ENCODE data around the gene CHCHD5.
"Not testable (repeated sequence)": the region's sequence is repeated elsewhere in the genome, so short reads cannot be mapped to it uniquely, and the experiment has no call there.

Gene CHCHD5, protein sequence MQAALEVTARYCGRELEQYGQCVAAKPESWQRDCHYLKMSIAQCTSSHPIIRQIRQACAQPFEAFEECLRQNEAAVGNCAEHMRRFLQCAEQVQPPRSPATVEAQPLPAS

DNA sequence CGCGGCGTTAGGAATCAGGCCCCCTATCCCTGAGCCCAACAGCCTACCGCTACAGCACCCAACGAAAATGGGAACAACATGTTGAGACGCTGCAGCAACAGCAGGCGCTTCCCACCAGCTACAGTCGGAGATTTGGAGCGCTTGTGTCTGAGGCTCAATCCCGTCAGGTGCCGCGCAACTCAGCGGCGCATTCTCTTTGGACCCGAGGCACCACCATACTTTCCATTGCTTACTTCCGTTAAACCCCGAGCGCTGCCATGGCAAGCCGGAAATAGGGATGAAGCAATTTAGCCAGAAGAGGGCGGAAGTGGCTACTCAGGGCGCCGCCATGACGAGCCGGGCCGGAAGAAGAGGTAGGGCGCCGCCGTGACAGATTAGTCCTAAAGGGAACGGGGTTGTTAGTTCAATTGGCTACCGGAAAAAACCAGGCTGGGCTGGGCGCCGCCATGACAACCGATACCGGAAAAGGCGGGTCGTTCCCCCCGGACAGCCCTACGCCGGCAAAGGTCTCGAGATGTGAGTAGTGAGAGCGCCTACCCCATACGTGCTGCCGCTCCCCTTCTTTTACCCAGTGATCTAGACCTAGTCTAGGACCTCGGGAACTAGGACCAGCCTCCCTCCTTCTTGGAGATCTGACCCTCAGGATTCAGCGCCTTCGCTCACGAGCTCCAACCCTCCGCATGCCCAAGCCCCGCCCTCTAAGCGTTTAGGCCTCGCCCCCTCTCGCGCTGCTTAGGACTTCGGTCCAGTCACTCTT lies at the start of gene CHCHD5:
TSS of gene CHCHD5 (plus strand) at position 476 of the 757 bp plus-strand sequence. CDS start at position 515, 39 bp downstream.
- DNase-seq: peak; percentile 93 to 97

DNA sequence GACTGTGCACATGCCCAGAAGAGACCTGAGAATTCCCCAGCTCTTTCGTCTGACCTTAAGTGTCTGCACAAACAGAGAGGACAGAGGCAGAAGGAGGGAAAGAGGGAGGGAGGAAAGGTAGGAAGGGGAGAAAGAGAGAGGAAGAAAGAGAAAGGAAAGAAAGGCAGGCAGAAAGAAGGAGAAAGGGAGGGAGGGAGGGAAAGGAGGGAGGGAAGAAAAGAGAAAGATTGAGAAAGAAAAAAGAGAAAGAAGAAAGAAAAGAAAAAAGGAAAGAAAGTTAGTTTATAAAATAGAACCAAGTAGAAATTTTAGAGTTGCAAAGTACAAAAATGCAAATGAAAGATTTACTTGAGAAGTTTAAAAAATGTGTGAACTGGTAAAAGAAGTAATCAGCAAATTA lies 49.6 kb upstream of the CHCHD5 start:
- no peak for DNase-seq

DNA sequence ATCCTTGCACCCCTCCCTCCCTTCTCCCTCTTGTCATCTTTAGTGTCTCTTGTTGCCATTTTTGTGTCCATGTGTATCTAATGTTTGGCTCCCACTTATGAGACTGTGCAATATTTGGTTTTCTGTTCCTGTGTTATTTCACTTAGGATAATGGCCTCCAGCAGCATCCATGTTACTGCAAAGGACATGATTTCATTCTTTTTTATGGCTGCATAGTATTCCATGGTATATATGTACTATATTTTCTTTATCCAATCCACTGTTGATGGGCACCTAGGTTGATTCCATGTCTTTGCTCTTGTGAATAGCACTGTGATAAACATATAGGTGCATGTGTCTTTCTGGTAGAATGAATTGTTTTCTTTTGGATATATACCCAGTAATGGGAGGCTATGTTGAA lies 47.7 kb upstream of the CHCHD5 start:
- not testable (repeated sequence) for DNase-seq

DNA sequence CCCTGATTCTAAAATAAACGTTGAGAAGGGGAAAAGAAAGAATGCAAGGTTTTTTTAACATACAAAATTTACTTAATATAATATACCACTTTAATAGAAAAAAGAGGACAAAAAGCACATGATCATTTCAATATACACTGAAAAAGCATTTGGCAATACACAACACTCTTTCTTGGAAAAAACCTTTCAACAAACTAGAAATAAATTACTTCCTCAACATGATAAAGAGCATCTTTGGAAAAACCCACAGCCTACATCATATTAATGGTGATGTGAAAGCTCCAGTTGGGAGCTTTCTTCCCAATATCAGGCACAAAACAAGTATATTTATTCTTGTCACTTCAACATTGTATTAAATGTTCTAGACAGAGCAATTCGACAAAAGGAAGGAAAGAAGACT lies 45.1 kb upstream of the CHCHD5 start:
- DNase-seq: no peak

DNA sequence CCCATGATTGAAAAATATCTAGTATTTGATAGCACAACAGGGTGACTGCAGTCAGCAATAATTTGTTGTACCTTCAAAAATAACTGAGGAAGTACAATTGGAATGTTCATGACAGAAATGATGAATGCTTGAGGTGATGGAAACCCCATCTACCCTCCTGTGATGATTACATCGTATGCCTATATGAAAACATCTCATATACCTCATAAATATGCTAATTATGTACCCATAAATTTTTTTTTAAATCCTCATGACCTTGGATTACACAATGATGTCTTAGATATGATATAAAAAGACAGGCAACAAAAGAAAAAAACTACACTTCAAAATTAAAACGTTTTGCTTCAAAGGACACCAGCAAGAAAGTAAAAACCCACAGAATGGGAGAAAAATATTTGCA lies 43.5 kb upstream of the CHCHD5 start:
- no peak for DNase-seq

DNA sequence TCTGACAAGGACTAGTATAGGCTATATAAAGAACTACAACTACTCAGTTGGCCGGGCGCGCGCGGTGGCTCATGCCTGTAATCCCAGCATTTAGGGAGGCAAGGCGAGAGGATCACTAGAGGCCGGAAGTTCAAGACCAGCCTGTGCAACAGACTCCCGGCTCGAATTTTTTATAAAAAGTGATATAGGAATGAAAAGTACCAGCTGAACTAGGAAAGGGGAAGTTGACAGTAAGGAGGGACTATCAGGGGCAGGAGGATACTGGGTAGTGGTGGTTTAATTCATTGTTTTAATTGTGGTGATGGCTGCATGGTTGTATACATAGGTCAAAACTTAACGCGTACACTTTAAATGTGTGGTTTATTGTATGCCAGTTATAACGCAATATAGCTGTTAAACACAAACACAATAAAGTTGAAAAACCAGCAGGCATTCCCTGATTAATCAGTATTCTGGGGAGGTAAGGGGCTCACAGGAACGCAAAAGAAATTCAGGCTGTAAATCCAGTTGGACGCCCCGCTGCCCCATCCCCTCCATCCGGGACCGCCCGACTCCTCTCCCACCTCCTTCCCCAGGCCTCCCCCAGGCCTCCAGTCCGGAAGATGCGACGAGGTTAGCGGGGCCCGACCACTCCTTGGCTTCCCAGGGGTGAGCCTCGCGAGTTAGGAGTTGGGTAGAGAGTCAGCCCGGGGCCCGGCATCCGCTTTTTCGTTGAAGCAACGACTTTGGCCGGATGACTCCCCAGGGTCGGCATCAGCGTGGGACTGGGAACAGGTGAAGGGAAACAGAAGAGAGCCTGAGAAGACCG lies 42.9 kb upstream of the CHCHD5 start:
- peak; percentile 80 to 87 for DNase-seq

DNA sequence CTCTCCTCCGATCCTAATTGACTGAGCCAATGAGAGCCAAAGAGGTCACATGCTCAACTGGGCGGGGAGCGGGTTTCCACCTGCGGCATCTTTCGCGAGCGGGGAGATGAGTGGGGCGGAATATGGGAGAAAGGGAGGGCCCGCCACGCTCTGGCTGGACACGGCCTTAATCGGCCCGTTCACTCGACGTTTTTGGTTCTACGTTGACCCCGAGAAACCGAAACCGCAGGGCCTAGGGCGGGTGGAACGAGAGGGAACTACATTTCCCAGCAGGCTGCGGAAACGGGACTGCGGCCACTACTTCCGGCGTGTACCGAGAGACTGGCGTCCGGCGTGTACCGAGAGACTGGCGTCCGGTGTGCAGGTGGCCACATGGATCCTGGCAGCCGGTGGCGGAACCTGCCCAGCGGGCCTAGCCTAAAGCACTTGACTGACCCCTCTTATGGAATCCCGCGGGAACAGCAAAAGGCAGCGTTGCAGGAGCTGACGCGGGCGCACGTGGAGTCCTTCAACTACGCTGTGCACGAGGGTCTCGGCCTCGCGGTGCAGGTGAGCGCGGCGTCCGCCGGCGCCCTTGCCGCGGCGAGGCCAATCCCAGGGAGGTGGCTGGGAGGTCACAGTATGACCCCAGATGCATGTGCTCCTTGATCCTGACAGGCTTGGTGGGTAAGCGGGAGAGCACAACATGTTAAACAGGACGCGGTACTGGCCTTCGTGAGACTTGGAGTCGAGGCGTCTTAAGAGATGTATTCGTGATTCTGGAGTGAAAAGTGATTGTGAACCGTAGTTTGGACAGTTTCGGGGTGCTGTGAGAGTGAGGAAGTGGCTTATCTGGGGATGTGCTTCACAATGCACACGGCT lies 42.1 kb upstream of the CHCHD5 start, which contains the start of gene POLR1B:
TSS of gene POLR1B (plus strand) at position 343 of the 861 bp plus-strand sequence. CDS start at position 373, 30 bp downstream.
- peak; percentile 85 to 89 for DNase-seq

DNA sequence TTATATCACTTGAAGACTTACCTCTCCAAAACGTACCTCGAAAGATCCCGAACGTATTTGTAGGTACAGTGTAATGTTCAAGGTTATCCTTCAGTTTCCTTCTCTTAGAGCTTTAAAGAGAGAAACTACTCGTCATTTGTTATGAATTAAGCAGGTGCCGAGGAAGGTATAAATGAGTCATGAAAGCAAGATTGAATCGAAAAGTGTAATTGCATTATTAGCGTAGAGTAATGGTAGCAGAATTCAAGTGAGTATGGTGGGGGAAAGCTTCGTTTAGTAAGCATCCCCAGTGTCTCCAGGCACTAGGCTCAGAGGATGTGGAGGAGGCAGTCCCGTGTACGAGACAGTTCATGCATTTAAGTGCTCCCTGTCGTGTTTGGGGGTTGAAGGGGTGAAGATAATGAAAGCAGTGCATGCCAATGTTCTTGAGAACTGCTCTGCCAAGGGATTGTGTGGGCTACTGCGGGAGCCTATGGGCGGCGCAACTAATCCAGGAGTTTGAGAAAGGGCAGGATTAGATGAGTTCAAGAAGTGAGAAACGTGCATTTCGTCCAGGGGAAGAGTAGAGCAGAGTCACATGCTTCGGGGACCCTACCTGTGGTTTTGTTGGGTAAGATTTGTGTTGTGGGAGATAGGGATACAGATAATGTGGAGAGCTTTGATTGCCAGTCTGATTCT lies 41.3 kb upstream of the CHCHD5 start:
- peak in 1 of 2 experiments; percentile 34 for DNase-seq

DNA sequence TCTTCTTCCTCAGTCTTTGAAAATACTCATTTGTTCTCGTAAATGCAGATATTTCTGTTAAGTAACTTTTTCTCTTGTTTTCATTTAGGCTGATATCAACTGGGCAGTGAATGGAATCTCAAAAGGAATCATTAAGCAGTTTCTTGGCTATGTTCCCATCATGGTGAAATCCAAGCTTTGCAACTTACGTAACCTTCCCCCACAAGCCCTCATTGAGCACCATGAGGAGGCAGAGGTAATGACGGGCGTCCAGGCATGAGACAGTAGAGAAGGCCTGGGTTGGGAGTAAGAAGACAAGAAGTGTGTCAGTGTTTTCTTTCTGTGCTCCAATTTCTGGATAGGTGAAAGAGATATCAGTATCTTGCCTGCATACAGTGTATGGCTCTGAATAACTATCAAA lies 37.1 kb upstream of the CHCHD5 start:
- DNase-seq: no peak

DNA sequence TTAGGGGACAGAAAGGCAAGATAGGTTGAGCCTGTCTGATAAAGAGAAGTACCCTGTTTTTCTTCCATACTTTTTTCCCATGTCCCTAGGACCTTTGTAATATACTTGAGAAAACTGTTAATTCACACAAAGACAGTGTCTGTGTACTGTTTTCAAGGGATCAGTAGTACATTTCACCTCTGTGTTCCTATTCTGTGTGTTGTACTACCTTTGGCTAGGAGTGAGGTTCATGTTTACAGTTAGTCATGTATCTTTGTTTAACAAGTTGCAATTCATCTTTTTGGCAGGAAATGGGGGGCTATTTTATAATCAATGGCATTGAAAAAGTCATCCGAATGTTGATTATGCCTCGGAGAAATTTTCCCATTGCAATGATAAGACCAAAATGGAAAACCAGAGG lies 35.4 kb upstream of the CHCHD5 start:
- no peak for DNase-seq

DNA sequence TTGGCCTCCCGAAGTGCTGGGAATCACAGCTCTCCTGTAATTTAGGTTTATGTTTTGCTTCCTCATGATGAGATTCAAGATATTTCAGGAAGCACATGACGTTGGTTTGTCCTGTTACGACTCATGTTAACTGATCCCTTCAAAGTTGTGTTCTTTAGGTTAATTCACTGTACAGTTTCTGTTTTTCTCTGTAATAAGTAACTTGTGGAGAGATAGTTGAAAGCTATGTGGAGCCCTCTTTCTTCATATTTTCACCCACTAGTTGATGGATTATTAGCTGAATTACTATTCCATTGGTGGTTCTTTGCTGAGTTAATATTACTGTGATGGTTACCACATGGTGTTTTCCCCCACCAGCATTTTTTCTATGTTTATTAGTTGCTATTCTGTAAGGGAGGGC lies 18.3 kb upstream of the CHCHD5 start:
- DNase-seq: no peak

DNA sequence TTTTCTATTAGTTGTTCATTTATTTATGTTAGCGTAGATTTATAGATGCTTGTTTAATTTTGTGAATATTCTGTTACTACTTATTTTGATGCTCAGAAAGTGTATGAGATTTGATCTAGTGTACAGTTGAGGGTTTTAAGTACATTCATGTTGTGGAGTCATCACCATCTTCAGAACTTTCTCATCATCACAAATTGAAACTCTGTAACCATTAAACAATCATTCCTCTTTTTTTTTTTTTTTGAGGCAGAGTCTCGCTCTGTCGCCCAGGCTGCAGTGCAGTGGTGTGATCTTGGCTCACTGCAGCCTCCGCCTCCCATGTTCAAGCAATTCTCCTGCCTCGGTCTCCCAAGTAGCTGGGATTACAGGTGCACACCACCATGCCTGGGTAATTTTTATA lies 17.9 kb upstream of the CHCHD5 start:
- DNase-seq: not testable (repeated sequence)

DNA sequence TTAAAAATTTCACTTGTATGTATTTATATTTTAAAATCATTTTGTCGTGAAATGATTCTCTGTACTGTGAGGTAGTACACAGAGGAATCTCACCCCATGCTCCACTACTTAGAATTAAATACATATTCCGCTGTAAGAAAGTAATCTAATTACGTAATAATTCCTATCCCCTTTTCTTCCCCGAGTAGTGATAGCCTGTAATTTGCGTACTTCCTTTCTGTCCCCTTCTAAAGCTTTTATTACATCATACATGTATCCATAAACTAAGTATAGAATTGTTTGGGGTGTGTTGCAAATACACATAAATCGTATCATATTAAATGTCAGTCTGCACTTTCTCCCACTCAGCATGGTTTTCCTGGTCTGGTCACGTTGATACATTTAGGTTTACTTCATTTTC lies 12.4 kb upstream of the CHCHD5 start:
- no peak for DNase-seq

DNA sequence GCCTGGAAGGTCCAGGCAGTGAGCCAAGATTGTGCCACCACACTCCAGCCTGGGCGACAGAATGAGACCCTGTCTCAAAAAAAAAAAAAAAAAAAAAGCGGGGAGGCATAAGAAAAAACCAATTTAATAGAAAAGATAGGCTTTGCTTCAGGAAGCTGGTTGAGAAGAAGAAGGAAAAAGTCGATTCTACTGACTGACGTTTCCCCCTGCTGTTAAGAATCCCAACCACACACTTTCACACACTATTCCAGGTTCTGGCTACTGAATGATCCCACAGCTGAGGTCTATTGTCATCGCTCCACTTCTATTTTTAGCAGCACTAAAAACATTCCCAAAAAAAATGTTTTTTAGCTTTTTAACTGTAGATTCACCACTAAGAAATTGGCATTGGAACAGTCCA lies 6.7 kb upstream of the CHCHD5 start:
- no peak for DNase-seq

DNA sequence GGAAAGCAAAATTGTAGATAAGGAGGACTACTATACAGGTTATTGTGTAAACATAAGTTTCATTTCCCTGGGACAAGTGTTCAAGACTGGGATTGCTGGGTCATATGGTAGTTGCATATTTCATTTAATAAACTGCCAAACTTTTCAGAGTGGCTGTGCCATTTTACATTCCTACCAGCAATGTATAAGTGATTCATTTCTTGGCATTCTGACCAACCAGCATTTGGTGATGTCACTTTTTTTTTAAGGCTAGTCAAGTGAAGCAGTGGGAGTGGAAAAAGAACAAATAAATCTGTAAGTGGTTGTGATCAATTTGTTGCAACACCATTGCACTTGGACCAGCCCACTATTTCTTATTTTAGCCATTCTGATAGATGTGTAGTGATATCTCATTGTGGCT lies 5.2 kb upstream of the CHCHD5 start:
- DNase-seq: no peak

DNA sequence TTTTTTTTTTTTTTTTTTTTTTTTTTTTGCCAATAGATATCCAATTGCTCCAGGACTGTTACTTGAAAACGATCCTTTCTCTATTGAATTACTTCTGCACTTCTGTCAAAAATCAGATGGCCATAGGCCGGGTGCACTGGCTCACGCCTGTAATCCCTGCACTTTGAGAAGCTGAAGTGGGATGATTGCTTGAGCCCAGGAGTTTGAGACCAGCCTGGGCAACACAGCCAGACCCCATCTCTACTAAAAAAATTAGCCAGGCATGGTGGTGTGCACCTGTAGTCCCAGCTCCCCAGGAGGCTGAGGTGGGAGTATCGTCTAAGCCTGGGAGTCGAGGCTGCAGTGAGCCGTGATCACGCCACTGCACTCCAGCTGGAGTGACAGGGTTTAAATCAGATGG lies 4.3 kb upstream of the CHCHD5 start:
- no peak for DNase-seq

DNA sequence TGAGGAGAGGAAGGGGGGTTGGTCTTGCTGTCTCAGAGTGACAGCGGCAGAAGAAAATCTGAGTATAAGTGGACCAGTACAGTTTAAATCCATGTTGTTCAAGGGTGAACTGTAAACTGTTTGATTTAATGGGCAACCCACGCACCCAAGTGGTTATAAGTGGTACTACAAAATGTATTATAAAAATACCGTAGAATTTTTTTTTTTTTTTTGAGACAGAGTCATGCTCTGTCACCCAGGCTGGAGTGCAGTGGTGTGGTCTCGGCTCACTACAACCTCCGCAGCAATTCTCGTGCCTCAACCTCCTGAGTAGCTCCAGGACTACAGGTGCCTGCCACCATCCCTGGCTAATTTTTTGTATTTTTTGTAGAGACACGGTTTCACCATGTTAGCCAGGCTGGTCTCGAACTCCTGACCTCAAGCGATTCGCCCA lies 2.1 kb upstream of the CHCHD5 start:
- peak; percentile 56 to 57 for DNase-seq

DNA sequence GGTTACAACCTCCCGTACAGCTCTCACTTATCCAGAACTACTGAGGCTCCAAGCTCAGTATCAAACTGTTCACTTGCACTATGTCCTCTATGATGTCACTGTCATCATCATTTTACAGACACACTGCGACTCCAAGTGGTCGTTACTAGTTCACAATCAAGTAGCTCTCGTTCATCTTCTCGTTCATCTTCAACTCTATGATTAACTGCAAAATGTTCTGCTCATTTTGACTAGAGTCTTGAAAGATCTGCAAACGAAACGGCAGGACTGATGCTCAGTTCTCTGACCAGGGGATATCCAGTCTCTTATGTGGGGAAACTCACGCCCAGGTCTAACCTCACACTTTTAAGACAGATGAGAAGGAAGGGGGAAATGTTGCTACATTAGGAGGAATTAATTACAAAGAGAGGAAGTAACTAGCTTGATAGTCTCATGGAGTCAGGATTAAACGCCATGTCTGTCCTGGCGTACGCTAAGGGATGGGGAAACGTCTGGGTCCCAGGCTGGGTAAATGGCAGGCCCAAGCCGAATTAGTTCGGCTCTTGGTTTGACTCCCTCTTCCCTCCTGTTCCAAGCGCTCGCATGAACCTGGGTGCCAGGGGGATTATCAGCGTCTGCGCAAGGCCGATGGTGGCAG lies 794 bp upstream of the CHCHD5 start:
- peak in 1 of 2 experiments; percentile 42 for DNase-seq

DNA sequence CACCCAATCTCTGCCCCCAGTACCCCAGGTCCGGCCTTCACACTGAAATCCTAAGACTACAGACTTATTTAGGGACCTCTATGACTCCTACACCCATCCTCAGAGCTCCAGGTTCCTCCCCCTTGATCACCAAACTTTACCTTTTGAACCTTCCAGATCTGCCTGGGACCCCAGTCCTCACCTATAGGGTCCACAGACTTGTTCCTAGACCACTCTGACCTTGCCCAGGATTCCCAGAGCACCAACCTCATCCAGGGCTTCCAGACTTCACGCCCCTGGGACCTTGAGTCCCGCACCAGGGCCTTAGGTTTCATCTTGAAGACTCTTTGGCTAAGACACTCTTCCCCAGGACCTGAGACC lies 462 bp downstream of the CHCHD5 start:
- DNase-seq: no peak

DNA sequence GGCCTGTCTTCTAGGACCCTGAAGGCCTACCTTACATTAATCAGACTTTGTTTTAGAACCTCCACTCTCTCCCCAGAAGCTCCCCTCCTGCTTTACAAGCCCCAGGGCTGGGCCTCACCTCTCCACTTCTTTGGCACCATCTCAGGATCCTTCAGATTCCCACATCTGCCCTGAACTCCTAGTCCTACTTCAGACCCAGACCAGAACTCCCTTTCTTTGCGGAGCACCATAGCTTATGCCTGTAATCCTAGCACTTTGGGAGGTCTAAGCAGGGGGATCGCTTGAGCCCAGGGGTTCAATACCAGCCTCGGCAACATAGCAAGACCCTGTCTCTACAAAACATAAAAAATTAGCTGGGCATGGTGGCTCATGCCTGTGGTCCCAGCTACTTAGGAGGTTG lies 991 bp downstream of the CHCHD5 start:
- no peak for DNase-seq

DNA sequence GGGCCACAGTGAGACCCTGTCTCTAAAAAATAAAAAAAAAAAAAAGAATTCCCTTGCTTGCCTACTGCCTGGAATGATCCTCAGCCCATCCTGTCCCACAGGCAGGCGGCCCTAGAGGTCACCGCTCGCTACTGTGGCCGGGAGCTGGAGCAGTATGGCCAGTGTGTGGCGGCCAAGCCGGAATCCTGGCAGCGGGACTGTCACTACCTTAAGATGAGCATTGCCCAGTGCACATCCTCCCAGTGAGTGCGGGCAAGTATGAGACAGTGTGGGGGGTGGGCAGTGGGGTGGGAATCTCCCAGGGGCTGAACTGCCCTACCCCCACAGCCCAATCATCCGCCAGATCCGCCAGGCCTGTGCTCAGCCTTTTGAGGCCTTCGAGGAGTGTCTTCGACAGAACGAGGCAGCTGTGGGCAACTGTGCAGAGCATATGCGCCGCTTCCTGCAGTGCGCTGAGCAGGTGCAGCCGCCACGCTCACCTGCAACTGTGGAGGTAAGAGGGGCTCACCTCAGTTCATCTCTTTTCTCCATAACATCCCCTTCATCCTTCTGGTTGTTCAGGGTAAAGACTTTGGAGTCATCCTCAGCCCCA lies 1.6 kb downstream of the CHCHD5 start:
- no peak for DNase-seq

All from NCI-H2081 (cell line).